GM10847 (cell line): ENCODE measurements around the gene RBFOX2.

ENCODE experiments used
- POLR2A ChIP-seq: IDR thresholded peaks from 2 replicates; pipeline ENCODE4 v1.6.1; 2011; ENCODE audit not compliant: insufficient read length; ENCODE audit errors: extremely low read depth

The RBFOX2 gene

DNA sequence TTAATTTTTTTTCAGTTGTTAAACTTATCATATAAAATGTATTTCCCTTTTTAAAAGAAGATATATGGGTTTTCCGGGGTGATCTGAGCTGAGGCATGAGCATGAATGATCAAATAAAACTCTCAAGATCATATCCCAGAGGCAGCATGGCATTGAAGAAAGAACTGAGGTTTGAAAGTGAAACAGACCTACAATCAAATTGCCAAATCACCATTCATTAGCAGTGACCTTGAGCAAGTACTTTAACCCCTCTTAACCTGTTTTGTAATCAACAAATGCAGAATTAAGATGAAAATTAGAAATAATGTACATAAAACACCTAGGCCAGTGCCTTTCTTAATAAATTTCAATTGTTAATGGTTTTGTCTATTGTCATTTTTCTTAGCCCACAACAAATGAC is 116.0 kb downstream of the RBFOX2 start:
- TF ChIP-seq POLR2A: no peak

GRCh38 chr22:35911877-35912276 is 116.7 kb downstream of the RBFOX2 start:
- TF ChIP-seq POLR2A: no peak

DNA sequence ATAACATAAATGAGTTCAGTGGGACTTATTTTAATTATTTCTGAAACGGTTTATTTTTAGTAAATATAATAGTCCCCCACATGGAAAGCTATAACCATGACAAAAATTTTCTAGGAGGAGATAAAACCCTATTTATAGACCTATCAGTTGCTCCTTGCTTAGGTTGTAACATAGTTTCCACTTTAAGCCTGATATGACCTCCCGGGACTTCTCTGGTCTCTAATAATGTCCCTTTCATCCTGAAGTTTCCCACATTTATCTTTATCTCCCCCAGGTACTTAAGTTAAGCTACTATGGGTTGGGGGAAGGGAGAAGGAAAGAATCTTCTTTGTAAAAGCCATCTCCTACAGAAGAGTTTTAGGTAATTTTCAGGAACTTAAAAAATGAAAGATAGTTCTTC is 117.7 kb downstream of the RBFOX2 start:
- no peak for TF ChIP-seq POLR2A

DNA sequence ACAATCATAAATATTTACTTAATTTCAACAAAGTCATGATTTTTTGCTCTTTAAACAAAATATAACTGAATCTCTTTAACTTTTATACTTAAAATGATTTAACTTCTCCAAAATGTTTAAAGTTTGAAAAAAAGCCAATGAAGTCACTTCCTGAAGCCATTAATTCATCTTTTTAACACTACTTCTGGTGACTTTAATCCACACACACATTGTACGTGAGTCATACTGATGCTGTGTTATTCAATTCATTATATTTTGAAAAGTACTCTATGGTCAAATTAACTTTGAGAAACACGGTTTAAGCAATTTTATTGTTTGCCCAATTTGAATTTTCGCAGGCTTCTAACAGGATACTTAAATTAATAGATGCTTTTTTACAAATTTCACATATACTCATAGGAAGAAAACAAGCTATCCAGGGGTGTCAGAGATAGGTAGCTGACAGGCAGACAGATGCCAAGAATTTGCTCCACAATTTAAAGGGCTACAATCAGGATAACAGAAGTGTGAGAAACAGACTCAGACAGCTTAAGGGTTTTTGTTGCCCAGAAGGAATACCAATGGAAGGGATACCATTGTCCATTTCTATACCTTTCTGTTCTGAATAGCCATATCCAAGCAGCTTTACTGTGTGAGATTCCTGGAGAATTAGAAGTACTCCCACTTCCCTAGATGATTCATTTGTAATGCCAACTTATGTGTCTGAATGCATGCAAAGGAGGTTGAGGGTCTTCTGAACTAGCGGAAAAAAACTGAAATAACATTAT is 118.4 kb downstream of the RBFOX2 start:
- TF ChIP-seq POLR2A: no peak

DNA sequence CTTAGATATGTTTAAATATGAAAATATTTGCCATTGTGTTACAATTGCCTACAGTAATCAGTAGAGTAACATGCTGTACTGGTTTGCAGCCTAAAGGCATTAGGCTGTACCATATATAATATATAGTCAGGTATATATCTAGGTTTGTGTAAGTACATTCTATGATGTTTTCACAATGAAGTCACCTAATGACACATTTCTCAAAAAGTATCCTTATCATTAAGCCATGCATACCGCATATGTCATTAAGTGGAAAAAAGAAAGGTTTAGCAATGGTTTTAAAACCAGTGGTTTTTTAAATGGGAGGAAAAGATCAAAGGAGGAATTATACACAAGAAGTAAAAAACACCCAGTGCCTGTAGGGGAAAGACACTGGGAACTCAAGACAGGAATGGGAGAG is 122.7 kb downstream of the RBFOX2 start:
- no peak for TF ChIP-seq POLR2A

- no peak for TF ChIP-seq POLR2A
Measured at GRCh38 chr22:35904752-35905151, 123.9 kb downstream of the RBFOX2 start.

DNA sequence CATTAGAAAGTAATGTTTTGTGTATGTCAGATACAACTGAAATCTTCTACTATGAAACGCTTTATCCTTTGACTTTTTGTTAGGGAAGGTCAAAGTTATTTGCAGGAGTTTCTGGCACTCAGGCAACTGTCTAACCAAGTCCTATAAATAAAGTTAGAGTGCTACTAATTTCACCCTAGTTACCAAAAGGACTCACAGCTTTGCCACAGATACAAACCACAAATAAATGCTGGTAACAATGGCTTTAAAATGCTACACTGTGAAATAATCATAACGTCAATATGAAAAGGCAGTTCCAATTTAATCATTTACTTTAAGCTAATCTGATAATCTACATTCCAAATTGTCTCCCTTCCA is 124.3 kb downstream of the RBFOX2 start:
- no peak for TF ChIP-seq POLR2A

- TF ChIP-seq POLR2A: no peak
Measured at GRCh38 chr22:35903571-35904335, 124.9 kb downstream of the RBFOX2 start.

DNA sequence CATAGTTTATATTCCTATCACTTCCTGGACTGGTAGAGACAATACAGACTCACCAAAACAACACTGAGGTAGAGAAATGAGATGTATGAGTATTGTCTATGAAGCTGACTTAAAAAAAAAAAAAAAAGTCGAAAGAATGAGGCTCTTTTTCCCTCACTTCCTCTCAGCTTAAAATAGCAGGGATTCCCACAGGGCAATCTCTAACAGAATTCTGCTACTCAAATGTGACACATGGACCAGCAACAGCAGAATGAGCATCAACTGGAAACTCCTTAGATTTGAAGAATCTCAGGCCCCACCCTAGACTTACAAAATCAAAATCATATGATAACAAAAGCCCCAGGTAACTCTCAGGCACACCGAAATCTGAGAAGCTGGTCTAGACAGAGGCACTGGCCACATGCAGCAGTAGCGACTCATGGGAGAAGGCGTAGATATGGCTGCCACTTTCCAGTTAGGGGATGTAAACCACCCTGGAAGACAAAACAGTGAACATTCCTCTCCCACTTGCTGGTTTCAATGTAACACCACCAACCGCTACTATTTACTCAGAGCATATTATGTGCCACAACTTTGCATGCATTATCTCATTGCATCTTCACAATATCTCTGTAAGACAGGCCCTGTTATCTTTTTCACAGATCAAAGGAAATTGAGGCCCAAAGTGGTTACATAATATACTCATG is 128.0 kb downstream of the RBFOX2 start:
- no peak for TF ChIP-seq POLR2A

DNA sequence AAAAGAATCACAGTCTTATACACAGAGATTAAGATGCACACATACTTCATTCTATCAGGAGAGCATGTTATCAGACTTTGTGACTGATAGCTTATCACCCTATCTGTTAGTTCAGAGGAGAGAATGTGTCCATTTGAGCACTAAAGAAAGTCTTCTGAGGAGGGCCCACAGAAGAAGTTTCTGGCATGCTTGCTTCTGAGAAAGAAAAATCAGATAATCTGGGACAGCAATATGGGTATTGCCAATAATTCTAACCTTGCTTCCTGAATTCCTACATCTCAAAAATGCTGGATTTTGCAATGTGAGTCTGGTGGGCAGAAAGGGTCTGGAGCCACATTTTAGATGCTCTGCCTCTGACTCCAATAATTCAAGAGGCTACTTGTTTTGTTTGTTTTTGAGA is 128.9 kb downstream of the RBFOX2 start:
- no peak for TF ChIP-seq POLR2A

- no peak for TF ChIP-seq POLR2A
Measured at GRCh38 chr22:35896111-35896705, 132.4 kb downstream of the RBFOX2 start.

GRCh38 chr22:35894937-35895708 is 133.5 kb downstream of the RBFOX2 start:
- no peak for TF ChIP-seq POLR2A

- TF ChIP-seq POLR2A: no peak
Measured at GRCh38 chr22:35894464-35894878, 134.2 kb downstream of the RBFOX2 start.

GRCh38 chr22:35893698-35894097 is 134.9 kb downstream of the RBFOX2 start:
- no peak for TF ChIP-seq POLR2A

DNA sequence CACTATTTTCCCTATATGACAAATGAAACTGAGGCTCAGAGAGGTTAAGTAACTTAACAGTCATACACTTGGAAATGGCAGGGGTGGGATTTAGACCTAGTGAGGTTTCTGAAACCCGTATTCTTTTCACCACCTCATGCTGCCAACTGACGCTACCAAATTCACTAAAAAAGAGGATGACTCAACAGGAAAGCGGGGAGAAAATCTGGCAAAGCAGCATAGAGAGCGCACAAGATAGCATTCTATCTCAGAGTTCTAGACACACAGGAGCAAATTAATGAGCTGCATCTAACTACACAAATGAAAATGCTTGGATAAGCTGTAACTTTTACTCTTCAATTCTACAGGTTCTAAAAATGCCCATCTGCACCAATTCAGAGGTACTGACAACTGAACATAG is 136.4 kb downstream of the RBFOX2 start:
- TF ChIP-seq POLR2A: no peak
